K562 (cell line): ENCODE results near the gene DMAC2L. TPM values are rescaled to one million over a fixed set of nuclear protein-coding genes. Genes with fewer than 3 reads are reported as not detected.

Experiments
- ATAC-seq: fragments of 200-7000 bp; cut with Tn5 transposase; 3 replicates; pipeline ENCODE4 v1.9.1; 2020; ENCODE audit warnings: moderate library complexity
- BruUV-seq: library from RNA; stranded (reverse); fragments of 400-500 nt; replicated peaks from 2 replicates; lab custom pipeline; 2021; lab: Mats Ljungman, UMichigan
- CTCF ChIA-PET: fragments of 300-600 bp; formaldehyde crosslinking; extraction: SDS; loops from one replicate; lab custom pipeline; 2021; ENCODE audit warnings: low intra/inter-chr PET ratio; lab: Yijun Ruan, JAX
- POLR2A ChIA-PET: fragments of 300-600, 350-650 bp; sonication (Branson Sonifier 250); formaldehyde crosslinking; extraction: SDS; loops from one replicate; lab custom pipeline; 2021; ENCODE audit warnings: antibody characterized with exemption, inconsistent platforms; lab: Yijun Ruan, JAX
- DNase-seq, 4 experiments: peaks; one replicate each; pipeline versions ENCODE4 v3.0.0 to v3.0.0-alpha.2; 2011 to 2018; ENCODE audit warnings: low spot score in 3 of 4, mixed read lengths in 3 of 4; ENCODE audit errors: extremely low read depth in 1 of 4
- FAIRE-seq: peaks from 2 replicates; lab custom pipeline; 2011; peaks lifted over from hg19 to GRCh38; lab: Jason Lieb, UNC
- H2AFZ ChIP-seq: 2 replicates; pipeline ENCODE4 v1.6.0; 2011; ENCODE audit warnings: low read depth, low read length, control low read depth, inconsistent platforms
- H3K27ac ChIP-seq: fragments of 200-600 bp; 3 replicates; pipeline ENCODE4 v1.8.0; 2011; ENCODE audit warnings: low read depth, mild to moderate bottlenecking, control low read depth, inconsistent platforms, low read length, moderate library complexity, mixed read lengths; ENCODE audit errors: extremely low read depth
- H3K27me3 ChIP-seq, 2 experiments: fragments of 300-600 bp in 1 of 2; 2 replicates in 1 of 2; 3 replicates in 1 of 2; pipeline versions ENCODE4 v1.6.0 to v1.8.0; 2011; ENCODE audit warnings: inconsistent platforms in 2 of 2, low read length in 2 of 2, mild to moderate bottlenecking in 1 of 2, mixed read lengths in 1 of 2, moderate library complexity in 1 of 2; ENCODE audit not compliant: control insufficient read depth in 2 of 2, insufficient read depth in 2 of 2
- H3K36me3 ChIP-seq: fragments of 300-600 bp; 3 replicates; pipeline ENCODE4 v1.8.0; 2011; ENCODE audit warnings: mild to moderate bottlenecking, low read length, inconsistent platforms; ENCODE audit not compliant: control insufficient read depth, insufficient read depth
- H3K4me1 ChIP-seq, 2 experiments: fragments of 200-600 bp in 1 of 2; replicated peaks in 1 of 2; 2 replicates in 1 of 2; 3 replicates in 1 of 2; pipeline versions ENCODE4 v1.5.1 to v1.8.0; 2011; ENCODE audit warnings: inconsistent platforms in 2 of 2, low read length in 2 of 2, mild to moderate bottlenecking in 1 of 2, mixed read lengths in 1 of 2, moderate library complexity in 1 of 2; ENCODE audit not compliant: control insufficient read depth in 2 of 2, insufficient read depth in 2 of 2
- H3K4me2 ChIP-seq: 2 replicates; pipeline ENCODE4 v1.6.1; 2011; ENCODE audit warnings: low read length, control low read depth, inconsistent platforms, mixed read lengths; ENCODE audit not compliant: insufficient read depth
- H3K4me3 ChIP-seq: fragments of 200-600 bp; sonication (generic), shearing (Covaris generic); 2 replicates; pipeline ENCODE4 v1.5.1; 2016; ENCODE audit warnings: control low read depth, inconsistent platforms
- H3K79me2 ChIP-seq: fragments of 200-600 bp; 3 replicates; pipeline ENCODE4 v1.8.0; 2011; ENCODE audit warnings: low read length, inconsistent platforms; ENCODE audit not compliant: control insufficient read depth, insufficient read depth
- H3K9ac ChIP-seq, 2 experiments: 2 replicates each; pipeline versions ENCODE4 v1.6.0 to v1.6.1; 2011; ENCODE audit warnings: low read depth in 2 of 2, low read length in 2 of 2, control low read depth in 1 of 2, inconsistent platforms in 1 of 2, mild to moderate bottlenecking in 1 of 2, mixed read lengths in 1 of 2; ENCODE audit not compliant: insufficient read depth in 1 of 2
- H3K9me1 ChIP-seq: one replicate; pipeline ENCODE4 v1.6.0; 2011; ENCODE audit warnings: inconsistent platforms, mild to moderate bottlenecking, low read length, moderate library complexity; ENCODE audit not compliant: control insufficient read depth, insufficient read depth
- H3K9me3 ChIP-seq: replicated peaks from 2 replicates; pipeline ENCODE4 v1.5.1; 2011; ENCODE audit warnings: low read depth, low read length, inconsistent platforms; ENCODE audit not compliant: control insufficient read depth, insufficient read depth
- H4K20me1 ChIP-seq: replicated peaks from 2 replicates; pipeline ENCODE4 v1.6.1; 2011; ENCODE audit warnings: low read length, inconsistent platforms, mixed read lengths; ENCODE audit not compliant: control insufficient read depth, insufficient read depth
- BHLHE40 ChIP-seq: IDR thresholded peaks from 2 replicates; pipeline ENCODE4 v1.6.1; 2011; ENCODE audit warnings: low read length, improper control_type of control experiment
- CBFA2T2 ChIP-seq: fragments of 450-650 bp; conservative IDR thresholded peaks from 2 replicates; pipeline ENCODE4 v1.6.1; 2017; ENCODE audit warnings: mild to moderate bottlenecking
- CC2D1A ChIP-seq: fragments of 450-650 bp; IDR thresholded peaks from 2 replicates; pipeline ENCODE4 v1.6.1; 2017; ENCODE audit warnings: mild to moderate bottlenecking
- CEBPB ChIP-seq: fragments of 450-650 bp; IDR thresholded peaks from 2 replicates; pipeline ENCODE4 v1.6.1; 2016; ENCODE audit warnings: missing genetic modification characterization, missing compliant biosample characterization
- DPF2 ChIP-seq: fragments of 450-650 bp; IDR thresholded peaks from 2 replicates; pipeline ENCODE4 v1.6.1; 2016
- FOSL1 ChIP-seq: fragments of 200-800 bp; sonication (Bioruptor generic); conservative IDR thresholded peaks from 2 replicates; pipeline ENCODE4 v1.6.1; 2016; ENCODE audit warnings: missing genetic modification characterization, missing compliant biosample characterization
- HDGF ChIP-seq: fragments of 450-650 bp; IDR thresholded peaks from 2 replicates; pipeline ENCODE4 v1.6.1; 2016
- JUND ChIP-seq, 2 experiments: IDR thresholded peaks; 2 replicates in 1 of 2; 3 replicates in 1 of 2; pipeline ENCODE4 v1.6.1; 2011; ENCODE audit warnings: borderline replicate concordance in 2 of 2, low read depth in 2 of 2, low read length in 2 of 2, improper control_type of control experiment in 1 of 2, missing biosample characterization in 1 of 2, missing genetic modification characterization in 1 of 2, missing genetic modification reagents in 1 of 2
- KDM4B ChIP-seq, 2 experiments: fragments of 450-650 bp in 1 of 2; sonication (generic) in 1 of 2; IDR thresholded peaks; 2 replicates each; pipeline ENCODE4 v1.6.1; 2016 to 2017; ENCODE audit warnings: borderline replicate concordance in 2 of 2, antibody characterized with exemption in 1 of 2, low read depth in 1 of 2, mild to moderate bottlenecking in 1 of 2
- KLF16 ChIP-seq: IDR thresholded peaks from 2 replicates; pipeline ENCODE4 v1.6.1; 2016; ENCODE audit warnings: antibody characterized with exemption
- MYC ChIP-seq, 2 experiments: fragments of 250-450 bp in 1 of 2; sonication (Bioruptor Pico) in 1 of 2; IDR thresholded peaks; 2 replicates each; pipeline versions ENCODE4 v1.5.1 to v1.6.1; 2012 to 2021; ENCODE audit warnings: low read depth in 2 of 2, borderline replicate concordance in 1 of 2, improper control_type of control experiment in 1 of 2, low read length in 1 of 2, mild to moderate bottlenecking in 1 of 2, moderate library complexity in 1 of 2
- NCOR1 ChIP-seq: fragments of 450-650 bp; IDR thresholded peaks from 2 replicates; pipeline ENCODE4 v1.6.1; 2016; ENCODE audit warnings: mild to moderate bottlenecking, moderate library complexity
- NFRKB ChIP-seq: fragments of 450-650 bp; IDR thresholded peaks from 2 replicates; pipeline ENCODE4 v1.6.1; 2016; ENCODE audit warnings: low read depth
- STAT5A ChIP-seq: IDR thresholded peaks from 2 replicates; pipeline ENCODE4 v1.6.1; 2012; ENCODE audit warnings: low read length, inconsistent platforms, borderline replicate concordance
- TBL1XR1 ChIP-seq, 2 experiments: IDR thresholded peaks; 2 replicates each; pipeline ENCODE4 v1.6.1; 2012; ENCODE audit warnings: improper control_type of control experiment in 2 of 2, low read length in 2 of 2, mild to moderate bottlenecking in 1 of 2
- TRIM24 ChIP-seq, 2 experiments: fragments of 450-650 bp; IDR thresholded peaks; 2 replicates each; pipeline ENCODE4 v1.6.1; 2016
- WGBS: fragments of 100-300 bp; shearing (Covaris generic); methylation state at CpG from one replicate; pipeline ENCODE4 v1.1.6; 2016; ENCODE audit warnings: low coverage, mixed read lengths; ENCODE audit not compliant: insufficient coverage; ENCODE audit errors: missing lambda C conversion rate; 5-methylcytosine and 5-hydroxymethylcytosine counted together
- in situ Hi-C: fragments of 300-500 bp; cut with MboI; formaldehyde crosslinking; loops from 4 replicates; pipeline ENCODE4 v1.15.0; 2018; ENCODE audit warnings: inconsistent platforms, mixed read lengths
- intact Hi-C: fragments of 100-400 bp; cut with micrococcal nuclease; formaldehyde crosslinking; loops from 2 replicates; pipeline ENCODE4 v1.14.2; 2022
- polyA plus RNA-seq, 8 experiments: library from polyadenylated mRNA; depleted of rRNA in 4 of 8; stranded (reverse) in 5 of 8; unstranded in 3 of 8; fragments of >200 nt; fragmentation: Nextera tagmentation in 2 of 8; fragmentation: Illumina TruSeq in 1 of 8; extraction: Ambion mirVana in 2 of 8; extraction: Trizol in 1 of 8; gene quantifications; 2 replicates each; pipeline versions ENCODE4 v1.2.1 to v1.2.3, GENCODE V29; 2011 to 2014; ENCODE audit warnings: inconsistent platforms in 1 of 8, missing spikeins in 1 of 8
- total RNA-seq, 7 experiments: library from RNA; depleted of rRNA in 6 of 7; stranded (reverse); fragments of >200 nt in 6 of 7; fragmentation: Illumina TruSeq in 2 of 7; extraction: Trizol in 2 of 7; gene quantifications; 2 replicates each; pipeline versions ENCODE4 v1.2.1 to v1.2.3, GENCODE V29; 2011 to 2021; ENCODE audit warnings: low replicate concordance in 1 of 7
- TF ChIP-seq, protein P1 (sequence below): sonication (generic); IDR thresholded peaks from 2 replicates; pipeline ENCODE4 v1.6.1; 2016
- TF ChIP-seq, protein P2 (sequence below): fragments of 450-650 bp; IDR thresholded peaks from 2 replicates; pipeline ENCODE4 v1.6.1; 2016; ENCODE audit warnings: missing biosample characterization, missing genetic modification characterization

The DMAC2L gene
- total and polyA plus RNA-seq, 9 of the 15 experiments (the other 6 are each of a cell fraction or from before 2014, with no cell fraction given), result 4.0 to 37.2 (median 9.3) TPM

DNA sequence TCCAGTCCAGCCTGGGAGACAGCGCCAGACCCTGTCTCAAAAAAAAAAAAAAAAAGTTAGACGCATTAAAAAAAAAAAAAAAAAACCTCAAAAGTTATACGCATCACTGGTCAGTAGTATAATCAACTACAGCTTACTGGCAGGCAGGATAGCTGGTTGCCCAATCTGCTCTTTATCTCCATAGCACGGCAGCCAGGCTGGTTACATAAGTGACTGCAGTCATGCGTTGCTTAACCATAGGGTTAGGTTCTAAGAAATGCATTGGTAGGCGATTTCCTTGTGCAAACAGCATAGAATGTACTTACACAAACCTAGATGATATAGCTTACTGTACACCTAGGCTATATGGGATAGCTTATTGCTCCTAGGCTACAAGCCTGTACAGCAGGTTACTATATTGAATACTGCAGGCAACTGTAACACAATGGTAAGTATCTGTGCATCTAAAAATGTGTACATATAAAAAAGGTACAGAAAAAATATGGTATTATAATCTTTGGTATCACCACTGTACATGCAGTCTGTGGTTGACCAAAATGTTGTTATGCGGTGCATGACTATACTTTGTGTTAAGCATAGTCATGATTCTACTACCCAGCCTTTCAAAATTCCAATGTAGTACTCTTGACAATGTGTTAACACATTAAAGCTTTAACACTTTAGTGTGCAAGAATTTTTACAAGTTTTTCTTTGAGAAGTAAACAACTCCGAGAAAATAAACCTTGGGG, 8.2 kb upstream of the DMAC2L start:
- H2AFZ ChIP-seq, result peak overlapping the region; percentile 31; the same call in 1 of the 2 replicates
- ChIA-PET POLR2A (interaction anchor here (0.6 to 1.5 kb wide), 2 partner anchors 9 to 332 kb away, joined by 3 to 7 read pairs; partner anchors contain the start of genes DMAC2L and L2HGDH), CTCF (no interaction called here)
- no peak overlapping the region for H3K9ac ChIP-seq
- peaks cover 34% of the 10 kb centered on the region for H3K79me2 ChIP-seq
- H3K9me1 ChIP-seq, result no peaks in the 10 kb centered on the region
- no peak overlapping the region; the same call in 1 of the 2 replicates for H3K4me2 ChIP-seq
- peak; percentile 82 for FAIRE-seq
- H3K27me3 ChIP-seq, result no peaks in the 10 kb centered on the region
- in situ Hi-C loops (no loop called here), intact Hi-C loops (no loop called here)
- H3K4me3 ChIP-seq, result no peak overlapping the region
- H4K20me1 ChIP-seq, result no peaks in the 10 kb centered on the region
- H3K36me3 ChIP-seq, result peaks cover 21% of the 10 kb centered on the region; the same call in 2 of the 3 replicates
- no TSS peak for BruUV-seq
- peak; percentile 84 for ATAC-seq
- H3K4me1 ChIP-seq, result peaks cover 8 to 13% of the 10 kb centered on the region in 2 experiments; a peak in 4 of 5 replicates
- H3K27ac ChIP-seq, result peak overlapping the region; percentile 58; the same call in 1 of the 3 replicates
- DNase-seq, result peak in 2 of 4 experiments; percentile 37 to 67
- H3K9me3 ChIP-seq, result no peaks in the 10 kb centered on the region
- WGBS, result 23% methylated on average over 7 of the region's 8 CpGs
- peak; percentile 98 for TF ChIP-seq CEBPB (tag)
- TF ChIP-seq STAT5A, result peak; percentile 66
- peak; percentile 46; the same call in 1 of the 2 replicates for TF ChIP-seq DPF2
- 0 out of 2 replicates have a peak, but pooled peaks have one; percentile 31 for TF ChIP-seq FOSL1
- no peak for TF ChIP-seq MYC (IDR thresholded peaks at IDR 0.05; ENCODE audit: low read depth, low read length)
- TF ChIP-seq MYC (CRISPR knock-in tag; IDR thresholded peaks at IDR 0.05; ENCODE audit: borderline replicate concordance, low read depth), result no peak
- 0 out of 2 replicates have a peak, but pooled peaks have one; percentile 12 for TF ChIP-seq CC2D1A
- TF ChIP-seq JUND (IDR thresholded peaks at IDR 0.05; ENCODE audit: borderline replicate concordance, low read depth, low read length), result peak; percentile 36; the same call in 1 of the 2 replicates
- TF ChIP-seq JUND (tag; IDR thresholded peaks at IDR 0.05; ENCODE audit: borderline replicate concordance, low read depth, low read length), result no peak
- TF ChIP-seq, protein P1, sequence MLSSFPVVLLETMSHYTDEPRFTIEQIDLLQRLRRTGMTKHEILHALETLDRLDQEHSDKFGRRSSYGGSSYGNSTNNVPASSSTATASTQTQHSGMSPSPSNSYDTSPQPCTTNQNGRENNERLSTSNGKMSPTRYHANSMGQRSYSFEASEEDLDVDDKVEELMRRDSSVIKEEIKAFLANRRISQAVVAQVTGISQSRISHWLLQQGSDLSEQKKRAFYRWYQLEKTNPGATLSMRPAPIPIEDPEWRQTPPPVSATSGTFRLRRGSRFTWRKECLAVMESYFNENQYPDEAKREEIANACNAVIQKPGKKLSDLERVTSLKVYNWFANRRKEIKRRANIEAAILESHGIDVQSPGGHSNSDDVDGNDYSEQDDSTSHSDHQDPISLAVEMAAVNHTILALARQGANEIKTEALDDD, result peak; percentile 99
- TF ChIP-seq, protein P2, sequence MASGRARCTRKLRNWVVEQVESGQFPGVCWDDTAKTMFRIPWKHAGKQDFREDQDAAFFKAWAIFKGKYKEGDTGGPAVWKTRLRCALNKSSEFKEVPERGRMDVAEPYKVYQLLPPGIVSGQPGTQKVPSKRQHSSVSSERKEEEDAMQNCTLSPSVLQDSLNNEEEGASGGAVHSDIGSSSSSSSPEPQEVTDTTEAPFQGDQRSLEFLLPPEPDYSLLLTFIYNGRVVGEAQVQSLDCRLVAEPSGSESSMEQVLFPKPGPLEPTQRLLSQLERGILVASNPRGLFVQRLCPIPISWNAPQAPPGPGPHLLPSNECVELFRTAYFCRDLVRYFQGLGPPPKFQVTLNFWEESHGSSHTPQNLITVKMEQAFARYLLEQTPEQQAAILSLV (tag), result 0 out of 2 replicates have a peak, but pooled peaks have one; percentile 65
- no peak for TF ChIP-seq KDM4B (IDR thresholded peaks at IDR 0.05; ENCODE audit: borderline replicate concordance in 2 of 2, low read depth in 1 of 2)
- no peak for TF ChIP-seq HDGF
- TF ChIP-seq NCOR1, result 0 out of 2 replicates have a peak, but pooled peaks have one; percentile 20
- peak; percentile 76 to 81 for TF ChIP-seq TRIM24 (IDR thresholded peaks at IDR 0.05)
- TF ChIP-seq BHLHE40, result peak; percentile 54; the same call in 1 of the 2 replicates
- TF ChIP-seq NFRKB, result no peak
- TF ChIP-seq TBL1XR1 (IDR thresholded peaks at IDR 0.05; ENCODE audit: low read length in 2 of 2), result peak in 1 of 2 experiments; percentile 45; a peak in 1 of 4 replicates
- peak; percentile 47; the same call in 1 of the 2 replicates for TF ChIP-seq CBFA2T2
- peak; percentile 13; the same call in 1 of the 2 replicates for TF ChIP-seq KLF16
